Activated naive CD8-positive, alpha-beta T cell treated with anti-CD3 and anti-CD28 coated beads, Interleukin-2, amount 50 U/mL, for 24 hours (primary cell): Measurements from ENCODE around the gene LTBP3.

Experiments
- ATAC-seq: fragments of 150-1000 bp; cut with Tn5 transposase; one replicate; pipeline ENCODE4 v1.10.0; 2021
- DNase-seq: peaks from one replicate; pipeline ENCODE4 v3.0.0; 2021
- H3K27ac Mint-ChIP-seq: one replicate; pipeline ENCODE4 v1.8.0; 2021; ENCODE audit warnings: mild to moderate bottlenecking, mixed read lengths
- H3K27me3 Mint-ChIP-seq: one replicate; pipeline ENCODE4 v1.8.0; 2021; ENCODE audit warnings: mixed read lengths
- H3K36me3 Mint-ChIP-seq: one replicate; pipeline ENCODE4 v1.8.0; 2021; ENCODE audit warnings: low read depth, mixed read lengths
- H3K4me1 Mint-ChIP-seq: one replicate; pipeline ENCODE4 v1.8.0; 2021; ENCODE audit warnings: mixed read lengths
- H3K4me3 Mint-ChIP-seq: one replicate; pipeline ENCODE4 v1.8.0; 2021; ENCODE audit warnings: mild to moderate bottlenecking, moderate library complexity, mixed read lengths
- H3K9me3 Mint-ChIP-seq: one replicate; pipeline ENCODE4 v1.8.0; 2021; ENCODE audit warnings: mixed read lengths

Gene LTBP3

DNA sequence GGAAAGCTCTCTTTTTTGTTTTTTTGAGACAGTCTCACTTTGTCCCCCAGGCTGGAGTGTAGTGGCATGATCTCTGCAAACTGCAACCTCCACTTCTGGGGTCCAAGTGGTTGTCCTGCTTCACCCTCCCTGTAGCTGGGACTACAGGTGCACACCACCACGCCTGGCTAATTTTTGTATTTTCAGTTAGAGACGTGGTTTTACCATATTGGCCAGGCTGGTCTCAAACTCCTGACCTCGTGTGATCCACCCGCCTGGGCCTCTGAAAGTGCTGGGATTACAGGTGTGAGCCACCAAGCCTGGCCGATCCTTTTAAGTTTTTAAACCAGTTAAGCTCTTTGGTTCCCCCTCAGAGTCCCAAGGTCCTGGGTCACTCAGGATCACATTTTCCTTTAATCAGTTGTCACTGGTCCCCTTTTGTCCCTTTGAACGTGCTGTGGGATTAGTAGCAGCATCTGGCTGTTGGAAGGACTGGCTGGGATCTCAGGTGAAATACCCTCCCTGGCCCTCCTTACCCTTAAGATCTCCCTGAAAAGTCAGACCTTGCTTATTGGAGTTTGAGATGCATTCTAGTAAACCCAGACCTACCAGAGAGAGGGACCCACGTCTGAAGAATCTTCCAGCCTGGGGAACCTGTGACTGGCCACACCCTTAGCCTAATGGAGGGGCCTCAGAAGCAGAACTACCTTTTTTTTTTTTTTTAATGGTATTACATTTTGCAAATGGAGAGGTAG, 51.2 kb downstream of the LTBP3 start:
- no peaks in the 10 kb centered on the region for H3K9me3 Mint-ChIP-seq
- H3K36me3 Mint-ChIP-seq: peaks cover 3% of the 10 kb centered on the region
- H3K27ac Mint-ChIP-seq: peak overlapping the region; percentile 90
- H3K4me1 Mint-ChIP-seq: peaks cover 54% of the 10 kb centered on the region
- H3K27me3 Mint-ChIP-seq: no peaks in the 10 kb centered on the region
- DNase-seq (peak; percentile 47), ATAC-seq (peak; percentile 48)
- H3K4me3 Mint-ChIP-seq: no peak overlapping the region

- DNase-seq: no peak
- ATAC-seq: no peak
- Mint-ChIP-seq H3K27me3 (no peaks in the 10 kb centered on the region), H3K4me1 (peaks cover 54% of the 10 kb centered on the region), H3K27ac (peak overlapping the region; percentile 90), H3K36me3 (peaks cover 3% of the 10 kb centered on the region), H3K9me3 (no peaks in the 10 kb centered on the region), H3K4me3 (no peak overlapping the region)
Observed at GRCh38 chr11:65506290-65506771, 51.8 kb downstream of the LTBP3 start.

GRCh38 chr11:65505466-65506289, 52.5 kb downstream of the LTBP3 start:
- ATAC-seq (no peak), DNase-seq (no peak)
- no peaks in the 10 kb centered on the region for H3K27me3 Mint-ChIP-seq
- H3K36me3 Mint-ChIP-seq: peaks cover 3% of the 10 kb centered on the region
- H3K4me3 Mint-ChIP-seq: no peak overlapping the region
- peaks cover 53% of the 10 kb centered on the region for H3K4me1 Mint-ChIP-seq
- no peaks in the 10 kb centered on the region for H3K9me3 Mint-ChIP-seq
- peak overlapping the region; percentile 90 for H3K27ac Mint-ChIP-seq

DNA sequence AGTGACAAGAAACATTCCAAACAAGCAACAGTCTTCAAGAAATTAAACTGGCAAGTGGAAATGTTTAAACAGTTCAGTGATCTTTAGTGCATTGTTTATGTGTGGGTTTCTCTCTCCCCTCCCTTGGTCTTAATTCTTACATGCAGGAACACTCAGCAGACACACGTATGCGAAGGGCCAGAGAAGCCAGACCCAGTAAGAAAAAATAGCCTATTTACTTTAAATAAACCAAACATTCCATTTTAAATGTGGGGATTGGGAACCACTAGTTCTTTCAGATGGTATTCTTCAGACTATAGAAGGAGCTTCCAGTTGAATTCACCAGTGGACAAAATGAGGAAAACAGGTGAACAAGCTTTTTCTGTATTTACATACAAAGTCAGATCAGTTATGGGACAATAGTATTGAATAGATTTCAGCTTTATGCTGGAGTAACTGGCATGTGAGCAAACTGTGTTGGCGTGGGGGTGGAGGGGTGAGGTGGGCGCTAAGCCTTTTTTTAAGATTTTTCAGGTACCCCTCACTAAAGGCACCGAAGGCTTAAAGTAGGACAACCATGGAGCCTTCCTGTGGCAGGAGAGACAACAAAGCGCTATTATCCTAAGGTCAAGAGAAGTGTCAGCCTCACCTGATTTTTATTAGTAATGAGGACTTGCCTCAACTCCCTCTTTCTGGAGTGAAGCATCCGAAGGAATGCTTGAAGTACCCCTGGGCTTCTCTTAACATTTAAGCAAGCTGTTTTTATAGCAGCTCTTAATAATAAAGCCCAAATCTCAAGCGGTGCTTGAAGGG, 53.3 kb downstream of the LTBP3 start:
- H3K27ac Mint-ChIP-seq: peak overlapping the region; percentile 90
- H3K4me1 Mint-ChIP-seq: peaks cover 49% of the 10 kb centered on the region

DNA sequence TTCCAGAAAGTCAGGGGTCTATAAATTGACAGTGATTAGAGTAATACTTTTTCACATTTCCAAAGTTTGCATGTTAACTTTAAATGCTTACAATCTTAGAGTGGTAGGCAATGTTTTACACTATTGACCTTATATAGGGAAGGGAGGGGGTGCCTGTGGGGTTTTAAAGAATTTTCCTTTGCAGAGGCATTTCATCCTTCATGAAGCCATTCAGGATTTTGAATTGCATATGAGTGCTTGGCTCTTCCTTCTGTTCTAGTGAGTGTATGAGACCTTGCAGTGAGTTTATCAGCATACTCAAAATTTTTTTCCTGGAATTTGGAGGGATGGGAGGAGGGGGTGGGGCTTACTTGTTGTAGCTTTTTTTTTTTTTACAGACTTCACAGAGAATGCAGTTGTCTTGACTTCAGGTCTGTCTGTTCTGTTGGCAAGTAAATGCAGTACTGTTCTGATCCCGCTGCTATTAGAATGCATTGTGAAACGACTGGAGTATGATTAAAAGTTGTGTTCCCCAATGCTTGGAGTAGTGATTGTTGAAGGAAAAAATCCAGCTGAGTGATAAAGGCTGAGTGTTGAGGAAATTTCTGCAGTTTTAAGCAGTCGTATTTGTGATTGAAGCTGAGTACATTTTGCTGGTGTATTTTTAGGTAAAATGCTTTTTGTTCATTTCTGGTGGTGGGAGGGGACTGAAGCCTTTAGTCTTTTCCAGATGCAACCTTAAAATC, 54.0 kb downstream of the LTBP3 start:
- no peaks in the 10 kb centered on the region for H3K27me3 Mint-ChIP-seq
- peak overlapping the region; percentile 88 for H3K27ac Mint-ChIP-seq
- peaks cover 3% of the 10 kb centered on the region for H3K36me3 Mint-ChIP-seq
- H3K4me3 Mint-ChIP-seq: no peak overlapping the region
- H3K9me3 Mint-ChIP-seq: no peaks in the 10 kb centered on the region
- no peak for DNase-seq
- ATAC-seq: no peak
- H3K4me1 Mint-ChIP-seq: peaks cover 49% of the 10 kb centered on the region

More for the DNA sequence above, 53.3 kb downstream of the LTBP3 start:
- ATAC-seq (no peak), DNase-seq (no peak)
- Mint-ChIP-seq H3K36me3 (peaks cover 3% of the 10 kb centered on the region), H3K4me3 (no peak overlapping the region), H3K27me3 (no peaks in the 10 kb centered on the region), H3K9me3 (no peaks in the 10 kb centered on the region)

DNA sequence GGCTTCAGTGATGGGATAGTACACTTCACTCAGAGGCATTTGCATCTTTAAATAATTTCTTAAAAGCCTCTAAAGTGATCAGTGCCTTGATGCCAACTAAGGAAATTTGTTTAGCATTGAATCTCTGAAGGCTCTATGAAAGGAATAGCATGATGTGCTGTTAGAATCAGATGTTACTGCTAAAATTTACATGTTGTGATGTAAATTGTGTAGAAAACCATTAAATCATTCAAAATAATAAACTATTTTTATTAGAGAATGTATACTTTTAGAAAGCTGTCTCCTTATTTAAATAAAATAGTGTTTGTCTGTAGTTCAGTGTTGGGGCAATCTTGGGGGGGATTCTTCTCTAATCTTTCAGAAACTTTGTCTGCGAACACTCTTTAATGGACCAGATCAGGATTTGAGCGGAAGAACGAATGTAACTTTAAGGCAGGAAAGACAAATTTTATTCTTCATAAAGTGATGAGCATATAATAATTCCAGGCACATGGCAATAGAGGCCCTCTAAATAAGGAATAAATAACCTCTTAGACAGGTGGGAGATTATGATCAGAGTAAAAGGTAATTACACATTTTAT, 54.7 kb downstream of the LTBP3 start:
- peak overlapping the region; percentile 88 for H3K27ac Mint-ChIP-seq

GRCh38 chr11:65502555-65503367, 55.4 kb downstream of the LTBP3 start:
- no peak overlapping the region for H3K4me3 Mint-ChIP-seq
- H3K27me3 Mint-ChIP-seq: no peaks in the 10 kb centered on the region
- DNase-seq: no peak
- peaks cover 3% of the 10 kb centered on the region for H3K36me3 Mint-ChIP-seq
- no peak overlapping the region for H3K27ac Mint-ChIP-seq
- no peaks in the 10 kb centered on the region for H3K9me3 Mint-ChIP-seq
- peaks cover 45% of the 10 kb centered on the region for H3K4me1 Mint-ChIP-seq
- ATAC-seq: no peak

More for the DNA sequence above, 54.7 kb downstream of the LTBP3 start:
- H3K4me1 Mint-ChIP-seq: peaks cover 46% of the 10 kb centered on the region
- no peaks in the 10 kb centered on the region for H3K27me3 Mint-ChIP-seq
- ATAC-seq: no peak
- no peaks in the 10 kb centered on the region for H3K9me3 Mint-ChIP-seq
- DNase-seq: no peak
- H3K4me3 Mint-ChIP-seq: no peak overlapping the region
- peaks cover 3% of the 10 kb centered on the region for H3K36me3 Mint-ChIP-seq

DNA sequence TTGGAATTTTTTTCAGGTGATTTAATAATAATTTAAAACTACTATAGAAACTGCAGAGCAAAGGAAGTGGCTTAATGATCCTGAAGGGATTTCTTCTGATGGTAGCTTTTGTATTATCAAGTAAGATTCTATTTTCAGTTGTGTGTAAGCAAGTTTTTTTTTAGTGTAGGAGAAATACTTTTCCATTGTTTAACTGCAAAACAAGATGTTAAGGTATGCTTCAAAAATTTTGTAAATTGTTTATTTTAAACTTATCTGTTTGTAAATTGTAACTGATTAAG, 55.9 kb downstream of the LTBP3 start:
- Mint-ChIP-seq H3K4me1 (peaks cover 41% of the 10 kb centered on the region), H3K27ac (no peak overlapping the region)

DNA sequence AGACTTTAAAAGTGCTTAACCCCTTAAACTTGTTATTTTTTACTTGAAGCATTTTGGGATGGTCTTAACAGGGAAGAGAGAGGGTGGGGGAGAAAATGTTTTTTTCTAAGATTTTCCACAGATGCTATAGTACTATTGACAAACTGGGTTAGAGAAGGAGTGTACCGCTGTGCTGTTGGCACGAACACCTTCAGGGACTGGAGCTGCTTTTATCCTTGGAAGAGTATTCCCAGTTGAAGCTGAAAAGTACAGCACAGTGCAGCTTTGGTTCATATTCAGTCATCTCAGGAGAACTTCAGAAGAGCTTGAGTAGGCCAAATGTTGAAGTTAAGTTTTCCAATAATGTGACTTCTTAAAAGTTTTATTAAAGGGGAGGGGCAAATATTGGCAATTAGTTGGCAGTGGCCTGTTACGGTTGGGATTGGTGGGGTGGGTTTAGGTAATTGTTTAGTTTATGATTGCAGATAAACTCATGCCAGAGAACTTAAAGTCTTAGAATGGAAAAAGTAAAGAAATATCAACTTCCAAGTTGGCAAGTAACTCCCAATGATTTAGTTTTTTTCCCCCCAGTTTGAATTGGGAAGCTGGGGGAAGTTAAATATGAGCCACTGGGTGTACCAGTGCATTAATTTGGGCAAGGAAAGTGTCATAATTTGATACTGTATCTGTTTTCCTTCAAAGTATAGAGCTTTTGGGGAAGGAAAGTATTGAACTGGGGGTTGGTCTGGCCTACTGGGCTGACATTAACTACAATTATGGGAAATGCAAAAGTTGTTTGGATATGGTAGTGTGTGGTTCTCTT, 56.5 kb downstream of the LTBP3 start:
- no peaks in the 10 kb centered on the region for H3K36me3 Mint-ChIP-seq
- no peak for ATAC-seq
- DNase-seq: no peak

More for the DNA sequence above, 55.9 kb downstream of the LTBP3 start:
- Mint-ChIP-seq H3K9me3 (no peaks in the 10 kb centered on the region), H3K4me3 (no peak overlapping the region), H3K27me3 (no peaks in the 10 kb centered on the region), H3K36me3 (peaks cover 3% of the 10 kb centered on the region)
- ATAC-seq: no peak
- DNase-seq: no peak

GRCh38 chr11:65501186-65501471, 57.0 kb downstream of the LTBP3 start:
- peaks cover 41% of the 10 kb centered on the region for H3K4me1 Mint-ChIP-seq
- no peaks in the 10 kb centered on the region for H3K36me3 Mint-ChIP-seq
- DNase-seq (no peak), ATAC-seq (no peak)
- H3K4me3 Mint-ChIP-seq: no peak overlapping the region
- no peak overlapping the region for H3K27ac Mint-ChIP-seq
- H3K27me3 Mint-ChIP-seq: no peaks in the 10 kb centered on the region
- H3K9me3 Mint-ChIP-seq: no peaks in the 10 kb centered on the region

More for the DNA sequence above, 56.5 kb downstream of the LTBP3 start:
- no peak overlapping the region for H3K27ac Mint-ChIP-seq
- no peaks in the 10 kb centered on the region for H3K9me3 Mint-ChIP-seq
- no peaks in the 10 kb centered on the region for H3K27me3 Mint-ChIP-seq
- H3K4me3 Mint-ChIP-seq: no peak overlapping the region
- H3K4me1 Mint-ChIP-seq: peaks cover 41% of the 10 kb centered on the region

GRCh38 chr11:65500387-65501185, 57.6 kb downstream of the LTBP3 start:
- Mint-ChIP-seq H3K36me3 (no peaks in the 10 kb centered on the region), H3K27ac (no peak overlapping the region), H3K4me1 (peaks cover 41% of the 10 kb centered on the region), H3K9me3 (no peaks in the 10 kb centered on the region), H3K4me3 (no peak overlapping the region), H3K27me3 (no peaks in the 10 kb centered on the region)
- DNase-seq (no peak), ATAC-seq (no peak)

DNA sequence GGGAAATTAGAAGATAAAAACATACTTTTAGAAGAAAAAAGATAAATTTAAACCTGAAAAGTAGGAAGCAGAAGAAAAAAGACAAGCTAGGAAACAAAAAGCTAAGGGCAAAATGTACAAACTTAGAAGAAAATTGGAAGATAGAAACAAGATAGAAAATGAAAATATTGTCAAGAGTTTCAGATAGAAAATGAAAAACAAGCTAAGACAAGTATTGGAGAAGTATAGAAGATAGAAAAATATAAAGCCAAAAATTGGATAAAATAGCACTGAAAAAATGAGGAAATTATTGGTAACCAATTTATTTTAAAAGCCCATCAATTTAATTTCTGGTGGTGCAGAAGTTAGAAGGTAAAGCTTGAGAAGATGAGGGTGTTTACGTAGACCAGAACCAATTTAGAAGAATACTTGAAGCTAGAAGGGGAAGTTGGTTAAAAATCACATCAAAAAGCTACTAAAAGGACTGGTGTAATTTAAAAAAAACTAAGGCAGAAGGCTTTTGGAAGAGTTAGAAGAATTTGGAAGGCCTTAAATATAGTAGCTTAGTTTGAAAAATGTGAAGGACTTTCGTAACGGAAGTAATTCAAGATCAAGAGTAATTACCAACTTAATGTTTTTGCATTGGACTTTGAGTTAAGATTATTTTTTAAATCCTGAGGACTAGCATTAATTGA, 58.3 kb downstream of the LTBP3 start:
- H3K4me1 Mint-ChIP-seq: peaks cover 37% of the 10 kb centered on the region
- no peak for DNase-seq
- H3K27me3 Mint-ChIP-seq: no peaks in the 10 kb centered on the region
- H3K9me3 Mint-ChIP-seq: no peaks in the 10 kb centered on the region
- H3K4me3 Mint-ChIP-seq: no peak overlapping the region
- no peak overlapping the region for H3K27ac Mint-ChIP-seq
- no peaks in the 10 kb centered on the region for H3K36me3 Mint-ChIP-seq
- no peak for ATAC-seq
